HAP-1 (cell line): ENCODE data around the gene DLL3.
"Not testable (repeated sequence)": the region's sequence is repeated elsewhere in the genome, so short reads cannot be mapped to it uniquely, and the experiment has no call there.

Experiments
- DNase-seq, 2 experiments: peaks; one replicate each; pipeline ENCODE4 v3.0.0-alpha.2; 2016 to 2020; ENCODE audit warnings: low spot score in 2 of 2
- H3K27me3 ChIP-seq: fragments of 250-450 bp; sonication (Bioruptor Pico); 2 replicates; pipeline ENCODE4 v1.5.1; 2020; ENCODE audit warnings: low read depth, mild to moderate bottlenecking, moderate library complexity
- H3K36me3 ChIP-seq: fragments of 250-450 bp; sonication (Bioruptor Pico); replicated peaks from 2 replicates; pipeline ENCODE4 v1.5.1; 2020; ENCODE audit warnings: mild to moderate bottlenecking
- H3K4me1 ChIP-seq: fragments of 250-450 bp; sonication (Bioruptor Pico); 2 replicates; pipeline ENCODE4 v1.5.1; 2020; ENCODE audit warnings: mild to moderate bottlenecking
- H3K4me3 ChIP-seq: fragments of 250-450 bp; sonication (Bioruptor Pico); 2 replicates; pipeline ENCODE4 v1.5.1; 2020; ENCODE audit warnings: mild to moderate bottlenecking, moderate library complexity
- H3K9me3 ChIP-seq: fragments of 250-450 bp; sonication (Bioruptor Pico); 2 replicates; pipeline ENCODE4 v1.5.1; 2020; ENCODE audit warnings: mild to moderate bottlenecking, moderate library complexity
- in situ Hi-C: fragments of 300-500 bp; cut with MboI; formaldehyde crosslinking; loops from 3 replicates; pipeline ENCODE4 v1.14.3; 2020; ENCODE audit warnings: low sequenced_read_pairs, inconsistent platforms, mixed read lengths

The DLL3 gene

DNA sequence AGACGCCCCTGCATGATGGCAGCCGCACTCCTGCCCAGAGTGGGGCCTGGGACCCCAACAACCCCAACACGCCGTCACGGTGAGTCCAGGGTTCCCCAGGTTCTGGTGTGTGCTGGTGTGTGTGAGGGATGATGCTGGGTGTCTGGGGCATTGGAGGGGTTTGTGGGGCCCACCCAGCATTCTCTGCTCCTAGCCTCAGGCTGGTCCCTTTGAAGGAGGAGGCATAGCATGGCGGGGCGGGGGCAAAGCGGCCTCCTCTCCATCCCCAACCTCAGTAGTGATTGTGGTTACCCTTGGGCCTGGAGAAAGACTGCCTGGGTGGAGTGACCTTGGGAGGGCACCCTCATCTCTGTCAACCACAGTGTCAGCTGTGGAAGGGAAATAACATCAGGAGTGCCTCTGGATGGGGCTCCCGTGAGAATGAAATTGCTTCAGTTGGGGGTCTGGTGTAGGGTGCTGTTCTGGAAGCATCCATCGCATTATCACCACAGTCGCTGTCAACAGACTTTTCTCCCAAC lies 25.2 kb upstream of the DLL3 start:
- Histone ChIP-seq H3K27me3 (no peaks in the 10 kb centered on the region), H3K4me1 (no peaks in the 10 kb centered on the region), H3K9me3 (no peaks in the 10 kb centered on the region), H3K36me3 (peaks cover 65% of the 10 kb centered on the region), H3K4me3 (no peak overlapping the region)
- DNase-seq: no peak
- in situ Hi-C loops: no loop called here

DNA sequence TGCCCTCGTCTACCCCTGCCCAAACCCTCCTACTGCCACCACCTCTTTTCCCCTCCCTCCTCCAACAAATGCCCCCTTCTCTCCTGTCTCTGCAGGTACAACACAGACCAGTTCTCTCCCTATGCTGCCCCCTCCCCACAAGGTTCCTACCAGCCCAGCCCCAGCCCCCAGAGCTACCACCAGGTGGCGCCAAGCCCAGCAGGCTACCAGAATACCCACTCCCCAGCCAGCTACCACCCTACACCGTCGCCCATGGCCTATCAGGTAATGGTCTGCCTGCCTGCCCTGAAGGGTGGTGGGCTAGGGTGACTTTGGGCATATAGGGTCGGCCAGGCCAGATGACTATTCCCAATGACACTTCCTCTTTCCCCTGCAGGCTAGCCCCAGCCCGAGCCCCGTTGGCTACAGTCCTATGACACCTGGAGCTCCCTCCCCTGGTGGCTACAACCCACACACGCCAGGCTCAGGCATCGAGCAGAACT lies 24.6 kb upstream of the DLL3 start:
- H3K4me1 ChIP-seq: peaks cover under 1% of the 10 kb centered on the region
- peak; percentile 34 to 87 for DNase-seq
- H3K36me3 ChIP-seq: peaks cover 59% of the 10 kb centered on the region
- H3K9me3 ChIP-seq: no peaks in the 10 kb centered on the region
- H3K27me3 ChIP-seq: no peaks in the 10 kb centered on the region
- no peak overlapping the region for H3K4me3 ChIP-seq
- in situ Hi-C loops: no loop called here

DNA sequence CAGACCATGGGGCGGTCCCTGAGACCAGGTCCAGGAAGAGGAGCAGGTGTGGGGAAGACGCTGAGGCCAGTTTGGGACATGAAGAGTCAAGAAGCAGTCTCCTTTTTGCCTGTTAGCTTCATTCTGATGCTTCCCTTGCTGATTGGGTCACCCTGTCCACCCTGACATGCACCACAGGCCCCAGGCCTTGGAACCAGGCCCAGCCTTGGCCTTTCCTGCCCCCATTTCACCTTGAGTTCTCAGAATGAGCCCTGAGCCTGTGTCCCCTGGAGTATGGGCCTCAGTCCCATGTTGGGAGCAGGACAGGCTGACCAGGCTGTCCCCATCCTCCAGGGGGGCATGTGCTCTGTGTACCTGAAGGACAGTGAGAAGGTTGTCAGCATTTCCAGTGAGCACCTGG lies 23.0 kb upstream of the DLL3 start:
- Histone ChIP-seq H3K9me3 (no peaks in the 10 kb centered on the region), H3K27me3 (no peaks in the 10 kb centered on the region), H3K4me3 (no peak overlapping the region), H3K4me1 (peaks cover 13% of the 10 kb centered on the region), H3K36me3 (peaks cover 44% of the 10 kb centered on the region)
- in situ Hi-C loops: loop anchor here (5.0 kb wide), 1 partner anchor 57 kb away; the partner anchor contains the start of gene EID2B
- DNase-seq: no peak

DNA sequence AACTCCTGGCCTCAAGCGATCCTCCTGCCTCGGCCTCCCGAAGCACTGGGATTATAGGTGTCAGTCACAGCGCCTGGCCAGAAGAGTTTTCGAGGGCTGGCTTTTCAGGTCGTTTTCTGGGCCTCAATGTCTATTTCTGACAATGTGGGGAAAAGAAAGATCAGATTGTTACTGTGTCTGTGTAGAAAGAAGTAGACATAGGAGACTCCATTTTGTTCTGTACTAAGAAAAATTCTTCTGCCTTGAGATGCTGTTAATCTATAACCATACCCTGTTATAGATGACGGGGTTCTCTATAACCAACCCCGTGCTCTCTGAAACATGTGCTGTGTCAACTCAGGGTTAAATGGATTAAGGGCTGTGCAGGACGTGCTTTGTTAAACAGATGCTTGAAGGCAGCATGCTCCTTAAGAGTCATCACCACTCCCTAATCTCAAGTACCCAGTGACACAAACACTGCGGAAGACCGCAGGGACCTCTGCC lies 19.4 kb upstream of the DLL3 start:
- H3K4me3 ChIP-seq, DNase-seq, H3K9me3 ChIP-seq, H3K27me3 ChIP-seq: not testable (repeated sequence)
- Histone ChIP-seq H3K36me3 (peaks cover 42% of the 10 kb centered on the region), H3K4me1 (peaks cover 17% of the 10 kb centered on the region)
- in situ Hi-C loops: loop anchor here (5.0 kb wide), 1 partner anchor 53 kb away; the partner anchor contains the start of gene EID2B

DNA sequence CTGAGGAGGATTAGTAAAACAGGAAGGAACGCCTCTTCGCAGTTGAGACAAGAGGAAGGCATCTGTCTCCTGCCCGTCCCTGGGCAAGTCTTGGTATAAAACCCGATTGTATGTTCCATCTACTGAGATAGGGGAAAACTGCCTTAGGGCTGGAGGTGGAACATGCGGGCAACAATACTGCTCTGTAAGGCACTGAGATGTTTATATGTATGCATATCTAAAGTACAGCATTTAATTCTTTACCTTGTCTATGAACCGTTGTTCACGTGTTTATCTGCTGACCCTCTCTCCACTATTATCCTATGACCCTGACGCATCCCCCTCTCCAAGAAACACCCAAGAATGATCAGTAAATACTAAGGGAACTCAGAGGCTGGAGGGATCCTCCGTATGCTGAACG lies 18.8 kb upstream of the DLL3 start:
- H3K36me3 ChIP-seq: peaks cover 40% of the 10 kb centered on the region
- no peaks in the 10 kb centered on the region for H3K27me3 ChIP-seq
- no peak for DNase-seq
- in situ Hi-C loops: loop anchor here (5.0 kb wide), 1 partner anchor 52 kb away; the partner anchor contains the start of gene EID2B
- H3K9me3 ChIP-seq: no peaks in the 10 kb centered on the region
- H3K4me3 ChIP-seq: peak overlapping the region; percentile 96
- peaks cover 17% of the 10 kb centered on the region for H3K4me1 ChIP-seq

GRCh38 chr19:39480337-39481228 lies 18.2 kb upstream of the DLL3 start, which contains the start of gene TIMM50:
TIMM50 (plus strand) TSS chr19:39480838; CDS start chr19:39480854, 16 bp downstream.
- in situ Hi-C loops: no loop called here
- Histone ChIP-seq H3K27me3 (no peaks in the 10 kb centered on the region), H3K36me3 (peaks cover 43% of the 10 kb centered on the region)

DNA sequence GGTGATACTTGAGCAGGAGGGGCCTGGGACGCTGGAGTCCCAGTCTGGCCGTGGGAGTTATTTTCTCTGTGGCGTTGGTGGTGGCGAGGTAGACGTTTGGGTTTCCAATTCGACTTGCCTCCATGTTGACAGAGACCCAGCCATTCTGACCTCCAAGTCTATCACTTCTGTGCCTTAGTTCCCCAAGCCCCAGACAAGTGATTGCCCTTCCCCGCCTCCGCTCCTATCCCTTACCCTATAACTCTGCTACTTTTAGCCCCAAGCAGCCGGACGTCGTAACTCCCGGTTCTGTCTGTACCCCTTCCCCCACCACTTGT lies 17.6 kb upstream of the DLL3 start:
- Histone ChIP-seq H3K27me3 (no peaks in the 10 kb centered on the region), H3K4me1 (peaks cover 17% of the 10 kb centered on the region), H3K4me3 (peak overlapping the region; percentile 96), H3K9me3 (no peaks in the 10 kb centered on the region), H3K36me3 (peaks cover 43% of the 10 kb centered on the region)
- in situ Hi-C loops: no loop called here
- no peak for DNase-seq

More at GRCh38 chr19:39480337-39481228, 18.2 kb upstream of the DLL3 start, which contains the start of gene TIMM50:
- peak; percentile 96 to 100 for DNase-seq
- Histone ChIP-seq H3K4me1 (peaks cover 17% of the 10 kb centered on the region), H3K9me3 (no peaks in the 10 kb centered on the region), H3K4me3 (peak within 1 kb of the TSS; percentile 96)

DNA sequence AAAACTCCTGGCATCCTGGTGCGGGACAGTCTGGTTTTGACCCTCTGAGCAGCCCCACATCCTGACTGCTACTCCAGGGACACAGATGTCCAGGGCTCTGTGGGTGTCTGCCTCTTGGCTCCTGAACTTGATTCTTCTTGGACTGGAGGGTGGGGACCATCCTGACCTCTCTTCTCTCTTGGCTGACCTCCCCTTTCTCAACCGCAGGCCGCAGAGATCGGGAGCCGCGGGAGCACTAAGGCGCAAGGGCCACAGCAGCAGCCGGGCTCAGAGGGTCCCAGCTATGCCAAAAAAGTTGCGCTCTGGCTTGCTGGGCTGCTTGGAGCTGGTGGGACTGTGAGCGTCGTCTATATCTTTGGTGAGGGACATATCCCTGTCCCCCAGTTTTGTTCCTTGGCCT lies 17.1 kb upstream of the DLL3 start:
- Histone ChIP-seq H3K4me3 (peak overlapping the region; percentile 96), H3K9me3 (no peaks in the 10 kb centered on the region), H3K4me1 (peaks cover 17% of the 10 kb centered on the region), H3K27me3 (no peaks in the 10 kb centered on the region), H3K36me3 (peaks cover 46% of the 10 kb centered on the region)
- DNase-seq: no peak
- in situ Hi-C loops: no loop called here

DNA sequence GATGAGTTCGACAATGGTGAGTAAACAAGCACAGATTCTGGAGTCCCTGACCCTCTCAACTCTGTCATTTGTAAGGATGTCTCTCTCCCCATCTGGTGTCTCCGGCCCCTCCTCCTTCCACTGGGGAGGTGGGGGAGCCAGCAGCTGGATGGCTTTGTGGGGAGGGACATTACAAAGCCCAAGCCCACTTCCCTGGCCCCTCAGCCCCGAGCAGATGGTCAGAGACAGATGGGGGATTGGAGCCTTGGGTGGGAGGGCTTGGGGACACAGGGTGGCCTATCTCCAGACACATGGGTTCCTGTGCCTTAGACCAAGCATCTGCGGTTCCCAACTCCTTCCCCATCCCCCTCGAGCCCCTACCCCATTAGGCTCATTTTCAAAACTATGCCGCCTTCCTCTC lies 15.6 kb upstream of the DLL3 start:
- H3K9me3 ChIP-seq: no peaks in the 10 kb centered on the region
- DNase-seq: no peak
- peaks cover 17% of the 10 kb centered on the region for H3K4me1 ChIP-seq
- H3K4me3 ChIP-seq: no peak overlapping the region
- in situ Hi-C loops: no loop called here
- H3K36me3 ChIP-seq: peaks cover 58% of the 10 kb centered on the region
- no peaks in the 10 kb centered on the region for H3K27me3 ChIP-seq

GRCh38 chr19:39489756-39490155 lies 9.0 kb upstream of the DLL3 start:
- Histone ChIP-seq H3K4me1 (no peaks in the 10 kb centered on the region), H3K9me3 (no peaks in the 10 kb centered on the region), H3K4me3 (no peak overlapping the region), H3K36me3 (peaks cover 59% of the 10 kb centered on the region), H3K27me3 (no peaks in the 10 kb centered on the region)
- no peak for DNase-seq
- in situ Hi-C loops: no loop called here

DNA sequence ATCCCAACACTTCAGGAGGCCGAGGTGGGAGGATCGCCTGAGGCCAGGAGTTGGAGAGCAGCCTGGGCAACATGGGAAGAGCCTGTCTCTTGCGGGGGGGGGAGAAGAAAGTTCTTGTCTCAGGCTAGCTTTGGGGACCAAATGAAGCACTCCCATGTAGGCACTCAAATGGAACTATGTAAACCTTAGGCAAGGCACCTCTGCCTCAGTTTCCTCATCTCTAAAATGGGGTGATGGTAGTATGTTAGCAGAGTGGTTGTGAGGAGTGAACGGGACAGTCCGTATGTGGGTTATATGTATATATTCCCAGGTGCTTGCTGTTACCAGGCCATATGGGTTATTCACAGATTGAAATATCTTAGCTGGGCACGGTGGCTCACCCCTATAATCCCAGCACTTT lies 6.5 kb upstream of the DLL3 start:
- no peak overlapping the region for H3K4me3 ChIP-seq
- peaks cover 36% of the 10 kb centered on the region for H3K36me3 ChIP-seq
- H3K27me3 ChIP-seq: no peaks in the 10 kb centered on the region
- no peaks in the 10 kb centered on the region for H3K9me3 ChIP-seq
- H3K4me1 ChIP-seq: no peaks in the 10 kb centered on the region
- in situ Hi-C loops: no loop called here
- no peak for DNase-seq

GRCh38 chr19:39492788-39493187 lies 6.0 kb upstream of the DLL3 start:
- Histone ChIP-seq H3K9me3 (no peaks in the 10 kb centered on the region), H3K4me1 (peaks cover 3% of the 10 kb centered on the region), H3K36me3 (peaks cover 31% of the 10 kb centered on the region), H3K27me3 (no peaks in the 10 kb centered on the region), H3K4me3 (no peak overlapping the region)
- DNase-seq: no peak
- in situ Hi-C loops: no loop called here

- Histone ChIP-seq H3K9me3 (no peaks in the 10 kb centered on the region), H3K4me1 (peaks cover 11% of the 10 kb centered on the region), H3K36me3 (peaks cover 12% of the 10 kb centered on the region), H3K27me3 (no peaks in the 10 kb centered on the region), H3K4me3 (no peak overlapping the region)
- DNase-seq: no peak
- in situ Hi-C loops: no loop called here
Observed at GRCh38 chr19:39494661-39495060, 4.1 kb upstream of the DLL3 start.

DNA sequence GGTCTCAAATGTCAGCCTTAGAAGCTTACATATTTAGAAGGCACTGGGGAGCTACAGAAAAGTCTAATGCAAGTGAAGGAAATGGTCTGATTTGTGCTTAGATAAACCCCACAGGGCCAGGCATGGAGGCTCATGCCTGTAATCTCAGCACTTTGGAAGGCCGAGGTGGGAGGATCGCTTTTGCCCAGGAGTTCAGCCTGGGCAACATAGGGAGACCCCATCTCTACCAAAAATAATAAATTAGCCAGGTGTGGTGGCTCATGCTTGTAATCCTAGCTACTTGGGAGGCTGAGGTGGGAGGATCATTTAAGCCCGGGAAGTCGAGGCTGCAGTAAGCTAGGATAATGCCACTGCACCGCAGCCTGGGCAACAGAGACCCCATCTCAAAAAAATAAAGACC lies 2.7 kb upstream of the DLL3 start:
- in situ Hi-C loops: no loop called here
- H3K36me3 ChIP-seq: no peaks in the 10 kb centered on the region; the same call in 1 of the 2 replicates
- peaks cover 11% of the 10 kb centered on the region for H3K4me1 ChIP-seq
- no peak for DNase-seq
- no peaks in the 10 kb centered on the region for H3K27me3 ChIP-seq
- no peak overlapping the region for H3K4me3 ChIP-seq
- no peaks in the 10 kb centered on the region for H3K9me3 ChIP-seq
